ENCODE measurements around the gene NTM. TPM values are rescaled to one million over a fixed set of nuclear protein-coding genes. Genes with fewer than 3 reads are reported as not detected.

NTM gene
- total and polyA plus RNA-seq, 10 donors, result 0.13 to 1.6 (median 0.67) TPM

GRCh38 chr11:131693756-131694155 is 323.3 kb downstream of the NTM start:
- Histone ChIP-seq H3K27ac (no peak overlapping the region), H3K4me3 (no peak overlapping the region), H3K36me3 (no peaks in the 10 kb centered on the region), H3K9me3 (peaks cover 0 to 2% (median 0%) of the 10 kb centered on the region in 8 donors), H3K27me3 (replicated peaks in 1 of 7) (peaks cover 0 to 92% (median under 1%) of the 10 kb centered on the region in 7 donors), H3K4me1 (peaks cover 0 to 9% (median 2%) of the 10 kb centered on the region in 6 donors)
- no peak for DNase-seq
- WGBS, 5 donors, result 55 to 74% (median 63%) methylated on average over 4 of the region's 4 CpGs
- intact Hi-C loops (cut with DNase I; ENCODE audit: low total_unique reads), result loop anchor here (10.0 kb wide), 1 partner anchor 1371 kb away; no protein-coding TSS in a partner anchor
- TF ChIP-seq CTCF (IDR thresholded peaks at IDR 0.05 in 8 of 11, conservative IDR thresholded peaks at IDR 0.05 in 3 of 11) (no peak), POLR2A (IDR thresholded peaks at IDR 0.05) (no peak), POLR2AphosphoS5 (IDR thresholded peaks at IDR 0.05) (no peak)

- Histone ChIP-seq H3K4me1 (peaks cover 0 to 9% (median 2%) of the 10 kb centered on the region in 6 donors), H3K36me3 (no peaks in the 10 kb centered on the region), H3K27ac (no peak overlapping the region), H3K9me3 (peaks cover 0 to 2% (median 0%) of the 10 kb centered on the region in 8 donors), H3K27me3 (replicated peaks in 1 of 7) (peaks cover 0 to 87% (median 0%) of the 10 kb centered on the region in 7 donors), H3K4me3 (peak overlapping the region in 1 of 8 donors; percentile 13)
- no peak for TF ChIP-seq POLR2A (IDR thresholded peaks at IDR 0.05)
- TF ChIP-seq POLR2AphosphoS5 (IDR thresholded peaks at IDR 0.05), result peak in 2 of 3 donors; percentile 24 to 32
- peak; percentile 43 to 91 (median 85) for TF ChIP-seq CTCF (IDR thresholded peaks at IDR 0.05 in 8 of 11, conservative IDR thresholded peaks at IDR 0.05 in 3 of 11)
- DNase-seq, result peak; percentile 91
- 25 to 32% (median 26%) methylated on average over 26 to 34 of the region's 34 CpGs for WGBS, 5 donors
- intact Hi-C loops (cut with DNase I; ENCODE audit: low total_unique reads), result loop anchor here (10.0 kb wide), 1 partner anchor 1370 kb away; no protein-coding TSS in a partner anchor
Observed at GRCh38 chr11:131694526-131695424, 324.4 kb downstream of the NTM start.

- H3K9me3 ChIP-seq, result no peaks in the 10 kb centered on the region
- peaks cover 0 to 9% (median 2%) of the 10 kb centered on the region in 6 donors for H3K4me1 ChIP-seq
- DNase-seq, result no peak
- intact Hi-C loops (cut with DNase I; ENCODE audit: low total_unique reads), result loop anchor here (10.0 kb wide), 1 partner anchor 1369 kb away; no protein-coding TSS in a partner anchor
- H3K27me3 ChIP-seq (replicated peaks in 1 of 7), result peaks cover 0 to 75% (median 0%) of the 10 kb centered on the region in 7 donors
- no peaks in the 10 kb centered on the region for H3K36me3 ChIP-seq
- no peak for TF ChIP-seq POLR2AphosphoS5 (IDR thresholded peaks at IDR 0.05)
- TF ChIP-seq POLR2A (IDR thresholded peaks at IDR 0.05), result no peak
- no peak for TF ChIP-seq CTCF (IDR thresholded peaks at IDR 0.05 in 8 of 11, conservative IDR thresholded peaks at IDR 0.05 in 3 of 11)
- no peak overlapping the region for H3K27ac ChIP-seq
- 64 to 78% (median 71%) methylated on average over 10 of the region's 10 CpGs for WGBS, 5 donors
- H3K4me3 ChIP-seq, result no peak overlapping the region
Observed at GRCh38 chr11:131695889-131696429, 325.5 kb downstream of the NTM start.

Data from spleen (tissue), 11 donors.